Sigmoid colon (tissue), 4 donors: Measurements from ENCODE around the gene SIN3A.
"Not testable (repeated sequence)": the region's sequence is repeated elsewhere in the genome, so short reads cannot be mapped to it uniquely, and the experiment has no call there.

ENCODE experiments used
- CTCF ChIP-seq, 4 experiments: fragments of 450-650 bp in 3 of 4; fragments of 200-600 bp in 1 of 4; IDR thresholded peaks; one replicate each; pipeline ENCODE4 v1.5.1; 2016 to 2019; ENCODE audit warnings: antibody characterized with exemption in 4 of 4, mild to moderate bottlenecking in 3 of 4, moderate library complexity in 2 of 4
- EP300 ChIP-seq, 4 donors: sonication (generic); formaldehyde crosslinking; IDR thresholded peaks; one replicate each; pipeline ENCODE4 v1.6.1; 2017; ENCODE audit warnings: antibody characterized with exemption in 4 of 4
- POLR2A ChIP-seq, 2 donors: fragments of 450-650 bp; IDR thresholded peaks; one replicate each; pipeline ENCODE4 v1.6.1; 2016; ENCODE audit warnings: antibody characterized with exemption in 2 of 2, mild to moderate bottlenecking in 2 of 2, moderate library complexity in 2 of 2
- POLR2AphosphoS5 ChIP-seq, 4 donors: sonication (generic); formaldehyde crosslinking; IDR thresholded peaks; one replicate each; pipeline ENCODE4 v1.6.1; 2017; ENCODE audit warnings: antibody characterized with exemption in 4 of 4

- not testable (repeated sequence) for TF ChIP-seq POLR2A, CTCF, POLR2AphosphoS5, EP300 (IDR thresholded peaks at IDR 0.05)
Measured at GRCh38 chr15:75383986-75384385, 67.5 kb downstream of the SIN3A start.
